ENCODE results near the gene EDC4.

The EDC4 gene

DNA sequence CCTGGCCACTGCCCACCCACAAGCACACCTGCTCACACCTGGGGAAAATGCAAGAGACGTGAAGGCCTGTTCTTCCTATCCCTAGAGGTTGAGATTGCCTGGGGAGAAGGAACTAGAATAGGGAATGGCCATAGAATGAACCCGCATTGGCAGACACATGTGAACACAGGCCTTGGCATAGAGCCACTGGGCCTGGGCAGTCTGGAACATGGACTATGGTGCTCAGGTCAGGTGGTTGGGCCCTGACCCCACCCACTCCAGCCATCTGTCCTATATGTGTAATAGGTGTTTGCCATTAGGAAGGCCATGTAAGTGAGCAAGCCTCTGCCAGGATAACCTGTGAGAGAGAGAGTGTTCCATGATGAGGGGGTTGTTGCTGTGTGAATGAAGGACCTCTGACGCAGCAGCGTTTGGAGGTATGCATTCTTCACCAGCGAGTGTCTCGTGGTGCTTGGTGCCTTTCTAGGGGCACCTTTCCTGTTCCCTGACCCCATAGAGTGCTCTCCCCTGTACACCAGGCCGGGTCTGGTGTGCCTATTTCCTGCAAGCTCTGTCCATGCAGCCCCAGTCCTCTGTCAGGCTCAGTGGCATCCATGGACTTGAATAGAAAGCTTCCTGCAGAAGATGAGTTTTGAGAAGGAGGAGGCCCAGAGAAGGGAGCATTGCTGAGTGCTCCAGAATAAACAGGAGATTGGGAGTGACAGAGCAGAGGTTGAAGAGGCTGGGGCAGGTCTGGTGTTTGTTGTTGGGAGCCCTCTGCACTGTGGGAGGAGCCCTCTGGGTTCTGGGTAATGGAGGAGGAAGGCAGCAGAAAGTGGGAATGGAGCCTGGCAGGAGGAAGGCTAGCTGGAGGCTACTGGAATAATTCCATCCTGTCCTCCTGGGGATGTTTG lies 43.2 kb downstream of the EDC4 start:
- DNase-seq, result no peak

- DNase-seq, result no peak
Measured at GRCh38 chr16:67917140-67917851, 44.4 kb downstream of the EDC4 start.

GRCh38 chr16:67917852-67918236 lies 45.0 kb downstream of the EDC4 start:
- peak; percentile 73 for DNase-seq

DNA sequence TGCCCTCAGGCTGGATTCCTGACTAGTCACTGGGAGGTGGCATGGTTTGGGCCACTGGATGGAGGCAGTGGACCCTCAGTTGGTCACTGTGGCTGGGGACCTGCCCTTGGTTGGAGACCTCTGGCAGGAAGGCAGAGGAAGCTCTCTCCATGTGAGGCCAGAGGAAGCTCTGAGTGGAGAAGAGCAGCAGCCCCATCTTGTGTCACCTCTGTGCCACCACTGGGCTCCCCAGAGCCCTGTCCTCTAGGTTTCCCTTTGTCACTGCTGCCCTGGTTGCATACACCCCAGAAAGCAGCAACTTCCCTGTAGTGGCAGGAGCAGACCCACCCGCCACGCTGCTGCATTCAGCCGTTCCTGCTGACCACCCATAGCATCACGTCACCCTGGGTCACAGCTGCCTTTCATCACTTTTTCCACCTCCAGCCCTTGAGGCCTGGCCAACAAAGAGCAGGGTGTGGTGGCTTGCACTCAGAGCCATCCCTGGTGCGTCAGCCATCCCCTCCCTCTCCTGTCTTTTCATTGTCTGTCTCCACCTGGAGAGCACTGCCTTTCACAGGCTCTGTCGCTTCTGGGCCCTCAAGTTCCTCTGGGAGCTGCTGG lies 46.9 kb downstream of the EDC4 start:
- no peak for DNase-seq

GRCh38 chr16:67922221-67922620 lies 49.4 kb downstream of the EDC4 start:
- DNase-seq, result no peak

DNA sequence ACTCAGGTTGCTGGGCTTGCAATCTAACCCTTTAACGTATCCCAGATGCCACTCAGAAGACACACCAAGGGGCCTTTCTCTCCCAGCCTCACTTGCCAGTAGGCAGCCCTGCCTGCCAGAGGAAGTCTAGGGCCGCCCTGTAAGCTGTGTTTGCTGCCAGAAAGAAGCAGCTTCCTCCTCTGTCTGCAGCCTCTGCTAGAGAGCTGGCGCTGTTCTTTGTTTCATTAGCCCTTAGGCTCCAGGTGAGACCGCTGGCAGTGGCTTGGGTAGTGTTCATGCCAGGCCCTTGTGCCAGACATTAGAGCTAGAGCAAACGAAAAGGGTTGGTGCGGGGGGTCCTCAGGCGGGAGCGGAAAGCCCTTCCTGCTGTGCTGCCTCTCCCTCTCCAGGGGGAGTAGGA lies 49.9 kb downstream of the EDC4 start:
- DNase-seq, result no peak

DNA sequence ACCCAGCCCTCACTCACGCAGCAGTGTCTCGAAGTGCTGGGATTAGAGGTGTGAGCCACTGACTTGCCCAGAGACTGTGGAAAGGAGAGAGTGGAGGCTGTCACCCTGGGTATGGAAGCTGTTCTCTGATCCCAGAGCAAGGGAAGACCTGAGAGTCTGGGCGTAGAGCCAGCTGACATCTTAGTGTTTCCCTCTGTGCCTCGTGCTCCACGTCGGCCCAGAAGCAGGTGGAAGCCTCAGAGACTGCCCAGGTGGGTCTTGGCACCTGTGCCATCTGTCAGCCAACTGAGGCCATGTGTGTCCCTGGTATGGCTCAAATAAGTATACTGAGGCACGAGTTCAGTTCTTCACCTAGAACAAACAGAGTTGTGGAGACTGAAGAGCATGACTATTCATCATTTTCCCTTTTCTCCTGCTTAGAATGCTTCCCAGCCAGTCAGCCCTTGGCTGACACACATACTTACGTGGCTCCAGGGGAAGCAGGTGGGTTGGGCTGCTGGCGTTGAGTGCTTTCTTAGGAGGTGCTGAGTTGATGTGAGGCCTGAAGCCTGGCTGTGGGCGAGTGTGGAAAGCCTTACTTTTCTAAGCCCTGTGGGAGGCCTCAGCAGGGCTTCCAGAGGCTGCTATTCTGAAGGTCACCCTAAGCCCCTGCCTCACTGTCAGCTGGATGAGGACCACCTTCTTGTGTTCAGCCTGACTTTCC lies 50.7 kb downstream of the EDC4 start:
- no peak for DNase-seq

GRCh38 chr16:67924140-67924906 lies 51.5 kb downstream of the EDC4 start:
- DNase-seq, result no peak

- no peak for DNase-seq
Measured at GRCh38 chr16:67926181-67926750, 53.4 kb downstream of the EDC4 start.

DNA sequence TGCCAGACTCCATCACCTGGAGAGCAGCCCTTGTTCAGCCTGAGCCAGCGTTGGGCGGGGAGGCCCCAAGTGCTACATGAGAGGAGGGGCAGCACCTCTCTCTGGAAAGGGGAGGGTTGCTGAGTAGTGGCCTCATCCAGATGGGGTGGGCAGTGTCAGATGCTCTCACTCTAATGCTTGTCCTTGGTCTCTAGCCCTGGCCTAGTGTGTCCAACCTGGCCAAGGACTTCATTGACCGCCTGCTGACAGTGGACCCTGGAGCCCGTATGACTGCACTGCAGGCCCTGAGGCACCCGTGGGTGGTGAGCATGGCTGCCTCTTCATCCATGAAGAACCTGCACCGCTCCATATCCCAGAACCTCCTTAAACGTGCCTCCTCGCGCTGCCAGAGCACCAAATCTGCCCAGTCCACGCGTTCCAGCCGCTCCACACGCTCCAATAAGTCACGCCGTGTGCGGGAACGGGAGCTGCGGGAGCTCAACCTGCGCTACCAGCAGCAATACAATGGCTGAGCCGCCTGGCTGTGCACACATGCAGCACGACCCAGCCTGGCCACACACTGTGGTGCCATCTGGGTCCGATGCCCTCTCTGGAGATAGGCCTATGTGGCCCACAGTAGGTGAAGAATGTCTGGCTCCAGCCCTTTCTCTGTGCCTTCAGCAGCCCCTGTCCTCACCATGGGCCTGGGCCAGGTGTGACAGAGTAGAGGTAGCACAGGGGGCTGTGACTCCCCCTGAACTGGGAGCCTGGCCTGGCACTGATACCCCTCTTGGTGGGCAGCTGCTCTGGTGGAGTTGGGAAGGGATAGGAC lies 54.5 kb downstream of the EDC4 start:
- no peak for DNase-seq

- DNase-seq, result no peak
Measured at GRCh38 chr16:67928147-67928546, 55.3 kb downstream of the EDC4 start.

DNA sequence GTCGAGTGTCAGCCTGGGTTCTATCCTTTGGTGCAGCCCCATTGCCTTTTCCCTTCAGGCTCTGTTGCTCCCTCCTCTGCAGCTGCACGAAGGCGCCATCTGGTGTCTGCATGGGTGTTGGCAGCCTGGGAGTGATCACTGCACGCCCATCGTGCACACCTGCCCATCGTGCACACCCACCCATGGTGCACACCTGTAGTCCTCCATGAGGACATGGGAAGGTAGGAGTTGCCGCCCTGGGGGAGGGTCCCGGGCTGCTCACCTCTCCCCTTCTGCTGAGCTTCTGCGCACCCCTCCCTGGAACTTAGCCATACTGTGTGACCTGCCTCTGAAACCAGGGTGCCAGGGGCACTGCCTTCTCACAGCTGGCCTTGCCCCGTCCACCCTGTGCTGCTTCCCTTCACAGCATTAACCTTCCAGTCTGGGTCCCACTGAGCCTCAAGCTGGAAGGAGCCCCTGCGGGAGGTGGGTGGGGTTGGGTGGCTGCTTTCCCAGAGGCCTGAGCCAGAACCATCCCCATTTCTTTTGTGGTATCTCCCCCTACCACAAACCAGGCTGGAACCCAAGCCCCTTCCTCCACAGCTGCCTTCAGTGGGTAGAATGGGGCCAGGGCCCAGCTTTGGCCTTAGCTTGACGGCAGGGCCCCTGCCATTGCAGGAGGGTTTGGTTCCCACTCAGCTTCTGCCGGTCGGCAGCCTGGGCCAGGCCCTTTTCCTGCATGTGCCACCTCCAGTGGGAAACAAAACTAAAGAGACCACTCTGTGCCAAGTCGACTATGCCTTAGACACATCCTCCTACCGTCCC lies 55.9 kb downstream of the EDC4 start:
- DNase-seq, result peak; percentile 91

DNA sequence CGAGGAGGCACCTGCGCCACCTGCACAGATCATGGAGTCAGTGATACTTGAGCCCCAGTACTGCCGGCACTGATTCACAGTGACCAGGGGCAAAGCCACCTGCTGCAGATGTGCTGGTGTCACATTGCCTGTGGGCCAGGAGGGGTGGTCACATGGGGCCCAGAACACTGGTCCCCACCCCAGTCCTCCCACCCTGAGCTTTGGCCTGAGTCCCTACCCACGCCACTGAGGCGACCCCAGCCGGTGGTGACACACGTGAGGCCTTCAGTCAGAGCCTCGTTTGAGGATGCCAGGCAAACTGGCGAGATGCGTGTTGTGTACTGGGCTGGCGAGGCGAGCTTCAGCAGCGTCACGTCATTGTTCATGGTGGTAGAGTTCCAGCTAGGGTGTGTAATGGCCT lies 57.3 kb downstream of the EDC4 start:
- DNase-seq, result no peak

DNA sequence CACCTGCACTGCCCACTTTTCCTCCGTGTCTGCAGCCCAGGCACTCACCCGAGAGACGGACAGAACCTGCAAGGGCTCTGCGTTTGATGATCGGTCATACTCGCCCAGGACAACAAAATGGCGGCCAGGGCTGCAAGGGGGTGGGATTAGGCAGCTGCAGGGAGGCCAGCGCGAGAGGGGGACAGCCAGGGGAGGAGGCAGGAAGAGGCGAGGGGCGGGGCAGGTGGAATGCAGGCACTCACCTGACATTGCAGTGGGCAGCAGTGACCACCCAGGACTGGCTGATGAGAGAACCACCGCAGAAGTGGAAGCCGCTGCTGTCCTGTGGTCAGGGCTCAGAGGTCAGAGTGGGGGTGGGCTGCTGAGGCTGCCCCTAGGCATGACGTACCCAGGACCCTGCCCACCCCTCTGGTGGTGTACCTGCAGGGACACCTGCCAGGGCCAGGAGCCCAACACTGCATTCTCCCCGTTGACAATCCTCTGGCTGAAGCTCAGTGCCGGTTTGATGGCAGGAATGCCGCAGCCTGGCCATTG lies 57.9 kb downstream of the EDC4 start:
- no peak for DNase-seq

All from activated effector memory CD4-positive, alpha-beta T cell treated with anti-CD3 and anti-CD28 coated beads, Interleukin-2, amount 50 U/mL, for 16 hours (primary cell).